Measurements from ENCODE around the gene AFF2.

AFF2 gene

GRCh38 chrX:148940411-148940996 lies 440.1 kb downstream of the AFF2 start:
- DNase-seq: no peak

GRCh38 chrX:148942754-148943153 lies 442.3 kb downstream of the AFF2 start:
- DNase-seq: no peak

- DNase-seq: no peak
Measured at GRCh38 chrX:148947399-148947975, 447.1 kb downstream of the AFF2 start.

GRCh38 chrX:148956352-148956751 lies 455.9 kb downstream of the AFF2 start:
- no peak for DNase-seq

- no peak for DNase-seq
Measured at GRCh38 chrX:148958901-148959300, 458.5 kb downstream of the AFF2 start.

GRCh38 chrX:148960060-148960459 lies 459.6 kb downstream of the AFF2 start:
- DNase-seq: no peak

- DNase-seq: no peak
Measured at GRCh38 chrX:148961985-148962384, 461.6 kb downstream of the AFF2 start.

- no peak for DNase-seq
Measured at GRCh38 chrX:148976571-148977400, 476.4 kb downstream of the AFF2 start.

GRCh38 chrX:148979786-148980185 lies 479.4 kb downstream of the AFF2 start:
- no peak for DNase-seq

GRCh38 chrX:148984238-148984637 lies 483.8 kb downstream of the AFF2 start:
- no peak for DNase-seq

- DNase-seq: no peak
Measured at GRCh38 chrX:148991502-148991901, 491.1 kb downstream of the AFF2 start.

- DNase-seq: no peak
Measured at GRCh38 chrX:148995661-148996060, 495.2 kb downstream of the AFF2 start.

- no peak for DNase-seq
Measured at GRCh38 chrX:149002320-149002719, 501.9 kb downstream of the AFF2 start.

- no peak for DNase-seq
Measured at GRCh38 chrX:149003863-149004660, 503.6 kb downstream of the AFF2 start.

- DNase-seq: no peak
Measured at GRCh38 chrX:149004936-149005335, 504.5 kb downstream of the AFF2 start.

- DNase-seq: no peak
Measured at GRCh38 chrX:149006235-149006634, 505.8 kb downstream of the AFF2 start.

- no peak for DNase-seq
Measured at GRCh38 chrX:149007423-149007822, 507.0 kb downstream of the AFF2 start.

- no peak for DNase-seq
Measured at GRCh38 chrX:149010013-149010852, 509.8 kb downstream of the AFF2 start.

GRCh38 chrX:149010853-149011224 lies 510.4 kb downstream of the AFF2 start:
- no peak for DNase-seq

GRCh38 chrX:149013081-149013480 lies 512.7 kb downstream of the AFF2 start:
- DNase-seq: no peak

- DNase-seq: no peak
Measured at GRCh38 chrX:149021159-149021558, 520.7 kb downstream of the AFF2 start.

- DNase-seq: no peak
Measured at GRCh38 chrX:149022485-149022884, 522.1 kb downstream of the AFF2 start.

- no peak for DNase-seq
Measured at GRCh38 chrX:149032449-149032848, 532.0 kb downstream of the AFF2 start.

All from NCI-H510A treated with DMSO at 0.1 percent for 48 hours (cell line).